Suprapubic skin (tissue), 4 donors: ENCODE measurements around the gene TAS1R2. TPM values are rescaled to one million over a fixed set of nuclear protein-coding genes. Genes with fewer than 3 reads are reported as not detected.

Experiments used
- DNase-seq, 2 donors: peaks; one replicate each; pipeline ENCODE4 v3.0.0-alpha.2; 2019; ENCODE audit warnings: low spot score in 2 of 2
- H3K27ac ChIP-seq: fragments of 200-600 bp; sonication (generic); one replicate; pipeline ENCODE4 v1.5.1; 2019
- H3K27me3 ChIP-seq: fragments of 200-600 bp; sonication (generic); one replicate; pipeline ENCODE4 v1.5.1; 2019
- H3K36me3 ChIP-seq: fragments of 200-600 bp; sonication (generic); one replicate; pipeline ENCODE4 v1.5.1; 2019
- H3K4me1 ChIP-seq: fragments of 200-600 bp; sonication (generic); one replicate; pipeline ENCODE4 v1.5.1; 2019
- H3K4me3 ChIP-seq: fragments of 200-600 bp; sonication (generic); one replicate; pipeline ENCODE4 v1.5.1; 2019; ENCODE audit warnings: mild to moderate bottlenecking
- H3K9me3 ChIP-seq: fragments of 200-600 bp; sonication (generic); one replicate; pipeline ENCODE4 v1.5.1; 2019
- EP300 ChIP-seq: sonication (generic); formaldehyde crosslinking; IDR thresholded peaks from one replicate; pipeline ENCODE4 v1.6.1; 2017; ENCODE audit warnings: antibody characterized with exemption
- POLR2A ChIP-seq, 2 donors: fragments of 450-650 bp; IDR thresholded peaks; one replicate each; pipeline ENCODE4 v1.6.1; 2017; ENCODE audit warnings: antibody characterized with exemption in 2 of 2, mild to moderate bottlenecking in 2 of 2, moderate library complexity in 2 of 2
- POLR2AphosphoS5 ChIP-seq, 3 donors: sonication (generic); formaldehyde crosslinking; IDR thresholded peaks; one replicate each; pipeline ENCODE4 v1.6.1; 2017; ENCODE audit warnings: antibody characterized with exemption in 3 of 3
- WGBS: methylation state at CpG from one replicate; pipeline ENCODE4 v1.1.5; 2018; 5-methylcytosine and 5-hydroxymethylcytosine counted together
- total RNA-seq, 4 donors: library from RNA; depleted of rRNA; stranded (reverse); fragments of >200 nt; gene quantifications; one replicate each; pipeline ENCODE4 v1.1.0, GENCODE V29; 2016
- TF ChIP-seq, protein P1 (sequence below), 2 donors: fragments of 200-600 bp in 1 of 2; fragments of 450-650 bp in 1 of 2; sonication (generic) in 1 of 2; IDR thresholded peaks; one replicate each; pipeline ENCODE4 v1.5.1; 2016 to 2019; ENCODE audit warnings: antibody characterized with exemption in 2 of 2, mild to moderate bottlenecking in 1 of 2, moderate library complexity in 1 of 2

Gene TAS1R2
- total RNA-seq, 4 donors from 2014 or later = 0.38 to 1.3 (median 1.2) TPM; not detected in 1

DNA sequence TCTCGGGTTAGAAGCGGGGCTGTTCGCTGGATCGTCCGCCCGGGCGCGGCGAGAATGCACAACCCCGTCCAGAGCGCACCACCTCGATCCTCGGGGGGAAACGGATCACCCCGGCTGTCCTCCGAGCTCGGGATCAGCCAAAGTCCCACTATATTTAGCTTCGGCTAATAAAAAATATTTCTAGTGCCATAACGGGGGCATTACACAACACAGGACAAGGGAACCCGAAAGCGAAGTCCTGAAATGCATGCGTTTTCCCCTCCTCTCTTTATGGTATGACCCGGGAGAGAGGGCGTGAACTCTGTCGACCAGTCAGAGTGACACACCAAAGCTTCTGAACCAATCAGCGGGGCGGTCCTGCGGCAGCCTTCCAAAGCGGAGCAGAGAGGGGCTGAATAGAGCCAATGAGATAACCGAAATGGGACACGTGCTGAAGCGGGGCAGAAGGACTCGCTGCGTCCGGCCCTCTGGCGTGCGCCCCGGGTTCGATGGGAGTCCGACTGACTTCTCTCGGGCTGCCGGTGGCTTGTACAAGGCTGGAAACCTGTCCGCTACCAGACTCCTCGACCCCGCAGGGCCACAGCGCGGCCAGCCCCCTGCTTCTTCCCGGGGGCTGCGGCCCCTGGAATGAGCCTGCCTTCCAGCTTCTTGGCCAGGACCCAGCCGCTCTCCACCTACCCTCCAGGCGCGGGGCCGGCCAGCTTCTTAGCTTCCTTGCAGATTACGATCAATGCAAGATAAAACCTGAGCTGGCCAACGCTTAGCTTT lies 43.2 kb upstream of the TAS1R2 start, which contains the start of gene ALDH4A1:
Gene ALDH4A1 (minus strand): TSS at position 33 of the 768 bp plus-strand sequence. CDS start 32 bp downstream, at position 1.
- Histone ChIP-seq H3K27ac (peak within 1 kb of the TSS; percentile 88), H3K9me3 (no peaks in the 10 kb centered on the region), H3K4me1 (peaks cover 49% of the 10 kb centered on the region), H3K4me3 (peak within 1 kb of the TSS; percentile 88), H3K27me3 (no peaks in the 10 kb centered on the region), H3K36me3 (peaks cover 10% of the 10 kb centered on the region)
- peak; percentile 99 for DNase-seq
- TF ChIP-seq POLR2A (IDR thresholded peaks at IDR 0.05) = no peak
- peak in 2 of 3 donors; percentile 51 to 64 for TF ChIP-seq POLR2AphosphoS5 (IDR thresholded peaks at IDR 0.05)
- no peak for TF ChIP-seq EP300
- under 1% methylated on average over 34 of the region's 55 CpGs for WGBS

DNA sequence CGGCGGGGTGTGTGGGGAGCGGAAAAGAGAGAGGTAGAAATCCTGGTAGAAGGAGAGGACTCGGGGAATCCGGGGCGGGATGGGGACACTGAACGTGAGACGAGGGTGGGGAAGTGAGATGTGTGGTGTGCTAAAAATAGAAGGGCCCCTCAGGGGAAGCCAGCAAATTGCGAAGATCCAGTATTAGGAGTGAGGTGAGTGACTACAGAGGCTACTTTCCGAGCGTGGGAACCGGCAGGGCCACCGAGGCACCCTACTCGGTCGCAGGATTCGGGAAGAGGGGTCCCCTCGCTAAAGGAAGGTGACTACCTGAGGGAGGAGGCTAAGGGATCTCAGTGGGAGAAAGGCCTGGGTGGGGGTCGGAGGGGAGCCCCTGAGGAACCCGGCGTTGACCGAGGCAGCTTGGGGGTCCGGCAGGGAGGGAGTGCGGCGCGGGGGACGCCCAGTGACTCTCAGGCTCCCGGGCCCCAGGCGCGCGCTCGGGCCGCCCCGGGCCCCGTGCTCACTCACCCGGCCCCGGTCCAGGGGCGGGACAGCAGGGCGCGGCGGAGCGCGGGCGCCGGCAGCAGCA lies 42.6 kb upstream of the TAS1R2 start:
- WGBS = 2% methylated on average over 32 of the region's 44 CpGs
- H3K9me3 ChIP-seq = no peaks in the 10 kb centered on the region
- peak in 1 of 2 donors; percentile 90 for DNase-seq
- H3K27me3 ChIP-seq = no peaks in the 10 kb centered on the region
- H3K4me3 ChIP-seq = peak overlapping the region; percentile 88
- H3K4me1 ChIP-seq = peaks cover 42% of the 10 kb centered on the region
- peak overlapping the region; percentile 88 for H3K27ac ChIP-seq
- H3K36me3 ChIP-seq = peaks cover 8% of the 10 kb centered on the region
- no peak for TF ChIP-seq POLR2AphosphoS5 (IDR thresholded peaks at IDR 0.05)
- TF ChIP-seq EP300 = no peak
- TF ChIP-seq POLR2A (IDR thresholded peaks at IDR 0.05) = peak; percentile 28 to 61
- TF ChIP-seq, protein P1, sequence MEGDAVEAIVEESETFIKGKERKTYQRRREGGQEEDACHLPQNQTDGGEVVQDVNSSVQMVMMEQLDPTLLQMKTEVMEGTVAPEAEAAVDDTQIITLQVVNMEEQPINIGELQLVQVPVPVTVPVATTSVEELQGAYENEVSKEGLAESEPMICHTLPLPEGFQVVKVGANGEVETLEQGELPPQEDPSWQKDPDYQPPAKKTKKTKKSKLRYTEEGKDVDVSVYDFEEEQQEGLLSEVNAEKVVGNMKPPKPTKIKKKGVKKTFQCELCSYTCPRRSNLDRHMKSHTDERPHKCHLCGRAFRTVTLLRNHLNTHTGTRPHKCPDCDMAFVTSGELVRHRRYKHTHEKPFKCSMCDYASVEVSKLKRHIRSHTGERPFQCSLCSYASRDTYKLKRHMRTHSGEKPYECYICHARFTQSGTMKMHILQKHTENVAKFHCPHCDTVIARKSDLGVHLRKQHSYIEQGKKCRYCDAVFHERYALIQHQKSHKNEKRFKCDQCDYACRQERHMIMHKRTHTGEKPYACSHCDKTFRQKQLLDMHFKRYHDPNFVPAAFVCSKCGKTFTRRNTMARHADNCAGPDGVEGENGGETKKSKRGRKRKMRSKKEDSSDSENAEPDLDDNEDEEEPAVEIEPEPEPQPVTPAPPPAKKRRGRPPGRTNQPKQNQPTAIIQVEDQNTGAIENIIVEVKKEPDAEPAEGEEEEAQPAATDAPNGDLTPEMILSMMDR (IDR thresholded peaks at IDR 0.05) = no peak

DNA sequence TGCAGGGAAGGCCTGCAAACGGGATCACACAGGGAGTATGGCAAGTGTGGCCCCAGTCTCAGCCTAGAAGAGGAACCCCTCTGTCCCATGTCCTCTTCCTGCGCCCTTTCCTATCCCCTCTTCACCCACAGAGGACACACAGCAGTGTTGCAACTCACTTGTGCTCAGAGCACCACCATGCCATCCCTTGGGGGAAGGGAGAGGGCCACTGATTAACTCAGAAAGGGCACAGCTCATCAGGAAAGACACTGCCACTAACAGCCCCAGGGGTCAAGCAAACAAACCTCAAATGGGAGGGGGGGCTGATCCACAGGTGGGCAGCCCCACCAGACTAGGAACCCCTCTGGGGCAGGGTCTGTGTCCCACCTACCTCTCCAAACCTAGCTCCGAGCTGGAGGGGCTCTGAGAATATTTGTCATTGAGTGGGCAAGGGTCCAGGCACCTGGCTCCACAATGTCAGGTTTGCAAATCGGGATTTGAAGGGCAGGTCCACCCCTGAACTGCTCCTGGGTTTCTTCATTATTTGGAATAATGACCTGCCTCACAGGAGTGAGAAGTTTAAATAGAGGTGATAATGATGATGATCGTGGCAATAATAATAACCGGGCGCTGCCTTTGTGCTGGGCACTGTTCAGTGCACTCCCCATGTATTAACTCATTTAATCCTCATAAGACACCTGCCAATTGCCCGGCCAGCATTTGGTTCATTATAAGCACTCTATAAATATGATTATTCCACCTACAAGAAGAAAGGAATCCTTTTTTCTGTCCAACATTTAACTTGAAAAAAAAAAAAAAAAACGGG lies 41.9 kb upstream of the TAS1R2 start:
- Histone ChIP-seq H3K4me1 (peaks cover 37% of the 10 kb centered on the region), H3K4me3 (peak overlapping the region; percentile 88), H3K27ac (no peak overlapping the region), H3K27me3 (no peaks in the 10 kb centered on the region), H3K9me3 (no peaks in the 10 kb centered on the region), H3K36me3 (peaks cover 8% of the 10 kb centered on the region)
- no peak for DNase-seq
- 33% methylated on average over 9 of the region's 9 CpGs for WGBS
- TF ChIP-seq POLR2A (IDR thresholded peaks at IDR 0.05) (no peak), EP300 (no peak), POLR2AphosphoS5 (IDR thresholded peaks at IDR 0.05) (no peak)
- TF ChIP-seq, protein P1 (IDR thresholded peaks at IDR 0.05) = no peak

DNA sequence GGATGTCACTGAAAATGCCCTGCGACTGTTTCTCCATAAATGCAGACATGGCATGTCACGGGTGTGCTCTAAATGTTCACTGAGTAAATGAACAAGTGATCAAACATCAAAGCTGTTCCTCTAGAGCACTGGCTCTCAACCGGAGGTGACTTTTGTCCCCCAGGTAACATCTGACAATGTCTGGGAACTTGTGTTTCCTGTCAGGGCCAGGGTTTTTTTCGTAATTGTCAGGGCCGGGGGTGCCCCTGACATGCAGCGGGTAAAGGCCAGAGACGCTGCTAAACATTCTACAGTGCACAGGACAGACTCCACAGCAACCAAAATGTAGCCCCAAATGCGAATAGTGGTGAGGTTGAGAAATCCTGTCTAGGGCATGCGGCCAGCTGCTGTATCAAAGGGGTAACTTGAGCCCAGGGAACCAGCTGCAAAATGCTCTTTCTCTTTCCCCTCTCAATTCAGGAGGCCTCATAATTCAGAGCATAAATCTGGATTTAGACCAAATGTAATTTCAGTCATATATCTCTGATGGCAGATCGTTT lies 40.9 kb upstream of the TAS1R2 start:
- no peaks in the 10 kb centered on the region for H3K27me3 ChIP-seq
- TF ChIP-seq EP300 (no peak), POLR2A (IDR thresholded peaks at IDR 0.05) (no peak), POLR2AphosphoS5 (IDR thresholded peaks at IDR 0.05) (no peak)
- TF ChIP-seq, protein P1 (IDR thresholded peaks at IDR 0.05) = no peak
- no peak for DNase-seq
- WGBS = 67% methylated on average over 10 of the region's 10 CpGs
- peaks cover 8% of the 10 kb centered on the region for H3K36me3 ChIP-seq
- H3K4me1 ChIP-seq = peaks cover 40% of the 10 kb centered on the region
- no peak overlapping the region for H3K4me3 ChIP-seq
- no peak overlapping the region for H3K27ac ChIP-seq
- H3K9me3 ChIP-seq = no peaks in the 10 kb centered on the region

DNA sequence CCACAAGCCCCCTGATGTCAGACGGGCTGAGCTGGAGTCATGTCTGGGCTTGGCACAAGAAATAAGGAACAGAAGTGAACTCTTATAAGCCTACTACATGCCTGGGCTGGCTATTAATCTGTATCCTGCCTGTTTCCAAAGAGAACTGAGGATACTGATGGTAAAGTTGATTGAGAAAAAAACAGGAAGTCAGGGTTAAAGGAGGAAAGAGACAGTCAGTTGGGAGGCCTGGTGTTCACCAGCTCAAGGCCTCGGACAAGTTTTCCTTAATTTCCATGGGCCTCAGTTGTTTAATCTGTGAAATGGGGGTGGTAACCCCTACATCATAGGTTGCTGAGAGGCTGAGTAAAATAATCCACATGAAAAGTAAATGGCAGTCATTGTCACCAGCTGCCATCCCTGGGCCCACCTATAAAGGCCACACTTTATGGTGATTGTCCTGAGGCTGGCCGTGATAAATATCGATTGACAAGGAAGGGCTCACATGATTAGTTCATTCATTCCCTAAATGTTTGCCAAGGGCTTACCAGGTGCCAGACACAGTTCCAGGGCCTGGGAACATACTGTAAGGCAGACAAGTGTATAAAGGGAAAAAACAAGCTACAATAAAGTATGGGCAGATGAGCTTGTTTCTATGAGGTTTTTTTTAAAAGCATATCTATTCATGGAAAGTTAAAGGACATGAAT lies 40.0 kb upstream of the TAS1R2 start:
- Histone ChIP-seq H3K4me3 (no peak overlapping the region), H3K4me1 (peaks cover 46% of the 10 kb centered on the region), H3K27ac (no peak overlapping the region), H3K36me3 (no peaks in the 10 kb centered on the region), H3K27me3 (no peaks in the 10 kb centered on the region), H3K9me3 (no peaks in the 10 kb centered on the region)
- DNase-seq = no peak
- TF ChIP-seq POLR2AphosphoS5 (IDR thresholded peaks at IDR 0.05) (no peak), POLR2A (IDR thresholded peaks at IDR 0.05) (no peak), EP300 (no peak)
- TF ChIP-seq, protein P1 (IDR thresholded peaks at IDR 0.05) = no peak
- 66% methylated on average over 4 of the region's 4 CpGs for WGBS
